GM18508 (cell line): ENCODE results near the gene PLEKHS1.

Source experiments
- ATAC-seq: cut with Tn5 transposase; IDR thresholded peaks from one replicate; pipeline ENCODE4 v1.9.1; 2021; ENCODE audit warnings: moderate number of reproducible peaks; ENCODE audit not compliant: insufficient read depth, unreplicated experiment

PLEKHS1 gene

GRCh38 chr10:113751181-113751732, at the start of gene PLEKHS1:
Gene PLEKHS1, plus strand, starts transcription at chr10:113751682. Its CDS starts 3,596 bp downstream, at chr10:113755278.
- ATAC-seq, result no peak

GRCh38 chr10:113704637-113705343, 46.7 kb upstream of the PLEKHS1 start:
- no peak for ATAC-seq

DNA sequence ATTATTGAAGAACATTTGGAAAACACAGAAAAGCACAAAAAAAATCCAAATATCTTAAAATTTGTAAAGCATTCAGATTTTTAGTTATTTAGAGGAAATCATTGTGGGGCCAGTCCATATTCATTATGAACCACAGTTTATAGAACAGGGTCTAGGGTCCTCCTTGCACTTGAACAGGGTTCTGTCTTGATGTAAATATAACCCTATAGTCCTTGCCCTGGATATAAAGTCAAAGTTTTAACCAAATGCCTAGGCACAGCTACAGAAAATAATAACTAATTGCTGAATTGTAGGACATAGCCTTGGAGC, 46.2 kb upstream of the PLEKHS1 start:
- no peak for ATAC-seq

DNA sequence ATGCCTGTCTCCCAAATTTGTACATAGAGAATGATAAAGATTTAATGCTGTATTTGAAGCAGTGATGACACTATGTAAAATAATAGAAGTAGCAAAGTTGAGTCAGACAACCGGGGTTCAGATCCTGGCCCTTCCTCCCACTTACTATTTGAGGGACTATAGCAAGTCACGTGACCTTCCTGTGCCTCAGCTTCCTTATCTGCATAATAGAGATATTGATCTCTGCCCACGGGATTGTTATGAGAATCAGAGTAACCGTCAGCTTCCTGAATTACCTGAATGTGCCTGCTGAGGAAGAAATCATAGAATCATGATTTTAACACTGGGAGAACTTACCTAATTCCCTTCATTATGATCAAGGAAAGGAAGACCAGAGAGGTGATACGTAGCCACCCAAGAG, 44.9 kb upstream of the PLEKHS1 start:
- no peak for ATAC-seq

DNA sequence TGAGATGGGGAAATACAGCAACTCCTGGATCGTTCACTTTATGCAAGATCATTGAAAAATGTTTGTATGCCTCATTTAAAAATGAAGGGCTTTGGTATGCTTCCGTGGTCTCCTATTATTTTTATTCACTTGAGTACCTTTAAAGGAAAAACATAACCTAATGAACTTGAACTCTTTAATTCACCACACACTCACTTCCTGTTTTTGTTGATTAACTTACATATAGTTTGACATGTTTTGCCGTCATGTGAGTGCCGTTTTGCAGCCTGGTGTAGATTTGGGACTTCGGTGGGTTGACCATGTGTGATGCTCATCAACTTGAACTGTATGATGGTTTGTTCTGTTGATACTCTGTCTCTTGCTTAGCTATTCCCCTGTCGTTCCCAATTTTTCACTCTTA, 42.8 kb upstream of the PLEKHS1 start:
- no peak for ATAC-seq

GRCh38 chr10:113709221-113709838, 42.2 kb upstream of the PLEKHS1 start:
- no peak for ATAC-seq

DNA sequence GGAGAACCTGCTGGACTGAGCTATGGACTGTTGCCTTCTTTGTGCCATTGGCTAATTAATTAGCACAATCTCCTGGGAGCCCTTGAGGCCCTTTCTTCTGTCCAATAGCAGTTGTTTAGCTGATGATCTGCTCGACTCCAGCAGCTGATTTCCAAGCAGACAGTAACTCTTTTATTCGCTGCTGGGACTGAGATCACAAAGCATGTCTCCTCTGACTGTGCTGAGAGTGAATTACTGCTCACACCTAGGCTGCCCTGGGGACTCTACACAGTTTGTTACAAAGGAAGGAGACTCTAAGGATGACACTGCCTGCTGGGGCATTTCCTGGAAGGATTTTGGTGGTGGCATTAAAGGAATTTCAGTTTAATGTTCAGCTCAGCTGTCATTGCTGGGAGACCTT, 40.3 kb upstream of the PLEKHS1 start:
- ATAC-seq, result no peak

GRCh38 chr10:113712024-113712423, 39.5 kb upstream of the PLEKHS1 start:
- no peak for ATAC-seq

DNA sequence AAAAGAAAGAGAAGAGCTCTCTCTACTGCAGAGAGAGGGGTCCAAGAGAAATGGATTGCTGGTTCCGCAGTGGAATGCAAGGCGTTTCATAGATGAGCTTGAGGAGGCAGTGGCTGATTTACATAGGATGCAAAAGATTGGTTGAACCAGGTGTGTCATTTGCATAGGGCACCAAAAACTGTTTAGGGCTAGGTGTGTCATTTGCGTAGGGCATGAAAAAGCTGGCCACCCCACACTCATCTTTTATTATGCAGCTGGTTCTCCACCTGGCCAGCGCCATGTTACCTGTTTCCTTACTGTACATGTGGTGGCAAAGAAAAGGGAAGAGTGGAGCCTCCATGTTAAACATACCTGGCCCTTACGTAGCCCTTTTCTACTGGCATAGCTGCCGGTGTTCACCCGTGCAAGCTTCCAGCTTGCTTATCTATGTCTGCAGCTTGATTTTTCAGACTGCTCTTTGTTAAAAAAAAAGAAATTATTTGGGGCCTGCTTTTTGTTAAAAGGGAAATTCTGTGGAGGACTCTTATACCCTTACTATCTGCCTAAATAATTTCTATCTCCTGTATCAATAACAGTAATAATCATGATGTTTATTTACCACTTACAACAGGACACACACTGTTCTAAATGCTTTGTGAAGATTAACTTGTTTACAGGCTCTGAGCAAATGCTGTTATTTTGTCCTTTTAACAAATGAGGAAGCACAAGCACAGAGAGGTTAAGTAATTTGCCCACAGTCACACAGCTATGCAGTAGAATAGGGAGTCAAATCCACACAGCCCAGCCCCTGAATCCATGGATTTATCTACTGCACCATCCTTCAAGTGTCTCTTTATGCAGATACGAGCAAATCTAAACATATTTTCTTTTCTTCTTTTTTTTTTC, 38.5 kb upstream of the PLEKHS1 start:
- ATAC-seq, result no peak

- ATAC-seq, result no peak
These were observed 37.9 kb upstream of the PLEKHS1 start for GRCh38 chr10:113713640-113713982.

DNA sequence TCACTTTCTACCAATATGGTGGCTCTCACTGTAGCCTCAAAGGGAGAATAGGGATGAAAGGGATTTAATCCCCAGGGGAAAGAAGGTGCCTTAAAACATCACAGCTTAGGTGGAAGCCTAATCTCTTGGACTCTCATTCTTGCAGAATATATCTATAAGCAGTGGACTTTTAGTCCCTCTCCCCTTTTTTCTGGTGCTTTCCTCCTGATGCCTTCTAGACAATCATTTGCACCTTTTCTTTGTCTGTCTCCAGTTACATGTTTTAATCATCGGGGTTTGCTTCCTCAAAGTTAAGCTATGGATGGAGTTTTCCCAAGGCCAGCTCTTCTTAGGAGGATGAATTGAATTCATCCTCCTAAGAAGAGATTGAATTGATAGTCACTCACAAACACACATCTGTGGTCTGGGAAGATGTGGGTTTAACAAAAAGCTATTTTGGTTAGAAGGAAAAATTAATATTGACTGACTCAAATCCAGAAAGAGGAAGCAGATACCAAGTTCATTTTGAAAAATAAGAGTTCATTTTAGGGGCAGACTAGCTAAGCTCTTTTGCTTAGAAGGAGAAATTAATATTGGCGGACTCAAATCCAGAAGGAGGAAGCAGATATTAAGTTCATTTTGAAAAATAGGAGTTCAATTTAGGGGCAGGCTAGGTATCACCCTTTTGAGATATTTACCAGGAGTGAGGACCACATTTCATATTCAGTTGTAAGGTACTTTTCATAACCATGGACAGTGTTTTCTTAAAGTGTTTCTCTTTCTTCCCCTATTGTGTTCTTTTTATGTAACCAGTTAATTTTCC, 35.2 kb upstream of the PLEKHS1 start:
- no peak for ATAC-seq

- ATAC-seq, result no peak
These were observed 32.3 kb upstream of the PLEKHS1 start for GRCh38 chr10:113718969-113719822.

DNA sequence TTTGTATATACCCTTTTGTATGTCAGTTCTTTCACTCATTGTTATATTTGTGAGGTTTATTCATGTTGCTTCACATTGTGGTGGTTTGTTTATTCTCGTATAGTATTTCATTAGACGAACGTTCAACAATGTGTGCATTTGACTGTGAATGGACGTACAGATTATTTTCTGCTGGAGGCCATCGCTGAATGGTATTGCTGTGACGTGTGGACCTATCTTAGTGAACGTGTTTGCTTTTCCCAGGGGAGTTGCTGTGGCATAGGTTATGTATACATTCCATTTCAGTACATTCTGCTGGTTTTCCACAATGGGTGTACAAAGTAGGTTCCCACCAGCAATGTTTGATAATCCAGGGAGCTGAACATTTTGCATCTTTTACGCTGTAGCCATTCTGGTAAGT, 31.1 kb upstream of the PLEKHS1 start:
- no peak for ATAC-seq

DNA sequence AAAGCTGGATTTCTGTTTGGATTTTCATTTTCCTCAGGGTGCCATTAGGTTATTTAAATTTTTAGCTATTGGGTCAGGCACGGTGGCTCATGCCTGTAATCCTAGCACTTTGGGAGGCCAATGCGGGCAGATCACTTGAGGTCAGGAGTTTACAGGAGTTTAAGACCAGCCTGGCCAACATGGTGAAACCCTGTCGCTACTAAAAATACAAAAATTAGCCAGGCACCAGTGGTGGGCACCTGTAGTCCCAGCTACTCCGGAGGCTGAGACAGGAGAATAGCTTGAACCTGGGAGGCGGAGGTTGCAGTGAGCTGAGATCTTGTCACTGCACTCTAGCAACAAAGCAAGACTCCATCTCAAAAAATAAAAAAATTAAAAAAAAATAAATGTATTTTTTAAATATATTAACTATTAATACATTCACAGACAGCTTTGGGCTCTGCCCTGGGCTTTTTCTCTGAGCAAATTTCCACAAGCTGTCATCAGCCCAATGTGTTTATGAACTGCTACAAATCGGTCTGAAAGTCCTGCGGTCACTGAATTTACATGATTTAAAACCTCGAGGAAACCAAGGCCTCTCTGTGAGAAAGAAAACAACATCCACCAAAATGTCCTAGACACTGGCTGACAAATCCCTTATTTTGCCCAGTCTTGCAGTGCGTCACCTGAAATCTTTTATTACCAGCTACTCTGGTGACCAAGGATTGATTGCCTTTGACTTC, 19.2 kb upstream of the PLEKHS1 start:
- no peak for ATAC-seq

- ATAC-seq, result no peak
These were observed 18.5 kb upstream of the PLEKHS1 start for GRCh38 chr10:113732966-113733365.

DNA sequence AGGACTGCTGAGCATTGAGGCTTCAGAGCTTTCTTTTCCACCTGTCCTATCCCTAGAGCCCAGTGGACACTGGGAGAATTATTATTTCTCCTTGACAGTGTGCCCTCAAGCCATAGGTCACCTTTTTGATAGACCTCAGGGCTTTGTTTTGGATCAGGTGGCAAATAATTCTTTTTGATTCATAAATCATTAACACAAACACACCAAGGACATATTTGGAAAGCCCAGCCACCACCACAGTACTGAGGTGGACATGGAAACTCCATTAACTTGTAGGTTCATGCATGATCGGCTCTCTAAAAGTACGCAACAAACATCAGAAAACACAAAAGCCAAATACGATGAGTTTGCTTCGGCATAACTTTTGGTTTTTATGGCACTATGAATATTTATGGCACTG, 17.8 kb upstream of the PLEKHS1 start:
- no peak for ATAC-seq

GRCh38 chr10:113735913-113736312, 15.6 kb upstream of the PLEKHS1 start:
- peak; percentile 68 for ATAC-seq

- ATAC-seq, result no peak
These were observed 14.9 kb upstream of the PLEKHS1 start for GRCh38 chr10:113736576-113736975.

DNA sequence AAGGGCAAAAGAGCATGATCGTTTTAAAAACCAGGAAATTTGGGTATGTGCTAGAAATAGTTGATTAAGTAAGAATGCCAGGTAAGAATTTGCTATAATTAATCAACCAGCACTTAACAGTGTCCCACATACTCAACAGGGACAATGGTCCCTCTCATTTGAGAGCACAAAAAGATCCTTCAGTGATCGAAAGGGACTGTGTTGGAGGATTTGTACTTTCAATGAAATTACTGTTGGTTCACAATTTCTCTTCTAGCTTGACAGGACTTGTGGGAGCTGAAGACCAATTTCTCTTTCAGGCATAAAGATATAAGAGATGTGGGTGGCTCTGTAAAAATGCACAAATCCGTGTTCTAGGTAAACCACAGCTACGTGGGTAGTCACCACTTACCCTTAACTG, 12.5 kb upstream of the PLEKHS1 start:
- no peak for ATAC-seq
